PC-9 (cell line): Measurements from ENCODE around the gene ZNF628.

ENCODE experiments used
- CTCF ChIP-seq: fragments of 200-600 bp; sonication (generic); conservative IDR thresholded peaks from 2 replicates; pipeline ENCODE4 v1.6.1; 2017; ENCODE audit warnings: mixed run types, antibody characterized with exemption, mild to moderate bottlenecking, moderate library complexity
- EZH2 ChIP-seq: fragments of 200-600 bp; sonication (generic); IDR thresholded peaks from 2 replicates; pipeline ENCODE4 v1.8.0; 2017; ENCODE audit warnings: antibody characterized with exemption, low read depth

DNA sequence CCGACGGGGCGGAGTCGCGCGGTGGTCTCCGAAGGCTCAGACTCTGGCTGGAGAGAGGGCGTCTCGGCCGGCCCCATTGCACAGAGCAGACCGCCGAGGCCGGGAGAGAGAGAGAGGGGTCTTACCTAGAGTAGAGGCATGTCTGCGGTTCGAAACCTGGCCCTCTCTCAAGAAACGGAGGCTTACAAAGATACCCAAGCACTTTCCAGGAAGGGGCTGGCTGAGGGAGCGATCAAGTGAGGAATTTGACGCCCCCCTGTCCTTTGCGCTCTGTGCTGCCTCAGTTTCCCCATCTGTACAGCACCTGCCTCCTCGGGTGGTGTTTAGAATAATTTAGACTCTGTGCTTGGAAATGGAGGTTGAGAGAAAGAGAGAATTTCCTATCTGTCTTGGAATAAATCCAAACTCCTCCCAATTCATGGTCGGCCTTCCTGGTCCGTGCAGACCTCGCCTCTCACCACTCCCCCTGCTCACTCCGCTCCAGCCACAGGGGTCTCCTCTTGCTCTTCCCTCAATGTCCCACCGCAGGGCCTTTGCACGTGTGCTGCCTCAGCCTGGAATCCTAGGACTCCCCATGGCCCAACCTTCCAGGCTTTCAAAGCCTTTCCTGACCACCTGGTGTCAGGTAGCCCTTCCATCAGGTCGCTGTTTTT is 14.3 kb upstream of the ZNF628 start:
- TF ChIP-seq CTCF (no peak), EZH2 (no peak)
